Lower leg skin (tissue), 4 donors: ENCODE data around the gene STK24. TPM values are rescaled to one million over a fixed set of nuclear protein-coding genes. Genes with fewer than 3 reads are reported as not detected.
"Not testable (repeated sequence)": the region's sequence is repeated elsewhere in the genome, so short reads cannot be mapped to it uniquely, and the experiment has no call there.

Experiments
- DNase-seq, 2 donors: peaks; one replicate each; pipeline ENCODE4 v3.0.0-alpha.2; 2019; ENCODE audit warnings: low spot score in 2 of 2
- H3K4me3 ChIP-seq: fragments of 200-600 bp; sonication (generic); 2 replicates; pipeline ENCODE4 v1.5.1; 2017; ENCODE audit warnings: mild to moderate bottlenecking, low read depth; ENCODE audit not compliant: poor library complexity, severe bottlenecking
- POLR2A ChIP-seq, 2 donors: fragments of 450-650 bp; IDR thresholded peaks; one replicate each; pipeline ENCODE4 v1.6.1; 2016 to 2017; ENCODE audit warnings: antibody characterized with exemption in 2 of 2, mild to moderate bottlenecking in 1 of 2, moderate library complexity in 1 of 2
- WGBS, 2 donors: methylation state at CpG; one replicate each; pipeline ENCODE4 v1.1.5; 2018; 5-methylcytosine and 5-hydroxymethylcytosine counted together
- intact Hi-C: fragments of 100-400 bp; cut with DNase I; formaldehyde crosslinking; loops from one replicate; pipeline ENCODE4 v1.15.0; 2023; ENCODE audit warnings: low total_unique reads
- total RNA-seq, 4 donors: library from RNA; depleted of rRNA; stranded (reverse); fragments of >200 nt; gene quantifications; one replicate each; pipeline ENCODE4 v1.1.0, GENCODE V29; 2016
- TF ChIP-seq, protein P1 (sequence below), 3 donors: fragments of 450-650 bp; IDR thresholded peaks; one replicate each; pipeline ENCODE4 v1.5.1; 2016; ENCODE audit warnings: antibody characterized with exemption in 3 of 3, mild to moderate bottlenecking in 3 of 3, moderate library complexity in 2 of 3

STK24 gene
- total RNA-seq, 4 donors from 2014 or later = 212 to 281 (median 266) TPM

DNA sequence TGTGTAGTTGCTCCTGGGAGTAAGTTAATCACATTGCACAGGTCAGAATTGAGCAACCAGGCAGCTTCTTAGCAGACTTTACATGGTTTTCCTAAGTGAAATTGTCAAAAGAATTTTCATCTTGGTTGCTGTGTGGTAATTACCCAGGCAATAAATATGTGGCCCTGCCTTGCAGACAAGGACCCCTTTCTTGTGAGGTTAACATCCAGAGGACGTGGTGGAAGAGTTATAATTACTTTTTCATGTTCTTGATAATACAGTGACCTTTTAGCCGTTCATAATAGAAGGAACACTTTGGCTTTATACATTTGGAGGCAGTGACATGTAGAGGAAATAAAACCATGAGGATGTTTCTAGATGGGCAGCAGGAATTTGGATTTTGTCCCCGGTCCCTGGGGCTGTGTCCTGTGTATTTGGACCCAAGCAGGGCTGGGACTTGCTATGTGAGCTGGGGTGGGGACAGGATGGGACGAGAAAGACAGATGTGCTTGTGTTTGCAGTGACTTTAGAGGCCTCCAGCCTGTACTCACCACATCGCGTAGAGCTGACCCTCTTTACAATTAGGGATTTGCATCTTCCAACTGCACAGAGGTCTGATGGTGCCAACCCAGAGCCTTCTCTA lies 156.2 kb downstream of the STK24 start:
- no peak for TF ChIP-seq POLR2A (IDR thresholded peaks at IDR 0.05)
- TF ChIP-seq, protein P1, sequence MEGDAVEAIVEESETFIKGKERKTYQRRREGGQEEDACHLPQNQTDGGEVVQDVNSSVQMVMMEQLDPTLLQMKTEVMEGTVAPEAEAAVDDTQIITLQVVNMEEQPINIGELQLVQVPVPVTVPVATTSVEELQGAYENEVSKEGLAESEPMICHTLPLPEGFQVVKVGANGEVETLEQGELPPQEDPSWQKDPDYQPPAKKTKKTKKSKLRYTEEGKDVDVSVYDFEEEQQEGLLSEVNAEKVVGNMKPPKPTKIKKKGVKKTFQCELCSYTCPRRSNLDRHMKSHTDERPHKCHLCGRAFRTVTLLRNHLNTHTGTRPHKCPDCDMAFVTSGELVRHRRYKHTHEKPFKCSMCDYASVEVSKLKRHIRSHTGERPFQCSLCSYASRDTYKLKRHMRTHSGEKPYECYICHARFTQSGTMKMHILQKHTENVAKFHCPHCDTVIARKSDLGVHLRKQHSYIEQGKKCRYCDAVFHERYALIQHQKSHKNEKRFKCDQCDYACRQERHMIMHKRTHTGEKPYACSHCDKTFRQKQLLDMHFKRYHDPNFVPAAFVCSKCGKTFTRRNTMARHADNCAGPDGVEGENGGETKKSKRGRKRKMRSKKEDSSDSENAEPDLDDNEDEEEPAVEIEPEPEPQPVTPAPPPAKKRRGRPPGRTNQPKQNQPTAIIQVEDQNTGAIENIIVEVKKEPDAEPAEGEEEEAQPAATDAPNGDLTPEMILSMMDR (IDR thresholded peaks at IDR 0.05) = no peak
- 82 to 87% methylated on average over 6 of the region's 6 CpGs for WGBS, 2 donors
- intact Hi-C loops = no loop called here
- peak in 1 of 2 donors; percentile 54 for DNase-seq
- no peak overlapping the region for H3K4me3 ChIP-seq

DNA sequence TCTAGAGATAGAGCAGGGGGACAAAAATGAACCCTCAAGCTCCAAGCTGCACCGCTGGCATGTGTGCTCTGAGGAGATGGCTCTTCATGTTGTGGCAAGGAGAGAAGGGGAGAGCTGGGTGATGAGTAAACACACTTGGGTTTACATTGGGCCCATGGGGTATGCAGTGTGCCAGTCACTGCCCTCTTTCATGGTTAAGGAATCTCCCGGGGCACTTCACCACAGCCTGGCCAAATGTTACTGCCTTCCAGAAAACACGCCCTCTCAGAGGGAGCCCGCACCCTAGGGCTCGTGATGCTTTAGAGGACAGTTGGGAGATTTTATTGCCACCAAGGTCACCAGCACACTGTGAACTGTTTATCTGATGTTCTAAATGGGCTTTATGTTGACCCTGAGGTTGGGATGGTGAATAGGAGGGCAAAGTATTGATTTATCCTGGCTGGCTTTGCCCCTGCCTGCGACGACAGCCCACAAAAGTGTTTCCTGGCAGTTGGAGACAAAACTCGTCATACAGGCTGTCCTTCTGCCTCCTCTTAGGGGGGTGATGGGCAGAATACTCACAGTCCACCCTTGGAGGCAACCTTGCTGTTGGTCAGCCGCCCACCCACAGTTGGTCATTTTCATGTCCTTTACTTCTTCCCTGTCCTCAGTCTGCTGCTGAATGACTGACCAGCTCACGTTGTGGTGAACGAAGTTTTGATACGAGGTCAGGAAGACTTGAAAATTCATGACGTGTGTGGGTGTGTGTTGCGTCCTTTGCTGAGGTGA lies 156.9 kb downstream of the STK24 start:
- peak in 1 of 2 donors; percentile 67 for DNase-seq
- TF ChIP-seq, protein P1 (IDR thresholded peaks at IDR 0.05) = no peak
- H3K4me3 ChIP-seq = no peak overlapping the region
- intact Hi-C loops = no loop called here
- WGBS, 2 donors = 88 to 92% methylated on average over 14 of the region's 14 CpGs

DNA sequence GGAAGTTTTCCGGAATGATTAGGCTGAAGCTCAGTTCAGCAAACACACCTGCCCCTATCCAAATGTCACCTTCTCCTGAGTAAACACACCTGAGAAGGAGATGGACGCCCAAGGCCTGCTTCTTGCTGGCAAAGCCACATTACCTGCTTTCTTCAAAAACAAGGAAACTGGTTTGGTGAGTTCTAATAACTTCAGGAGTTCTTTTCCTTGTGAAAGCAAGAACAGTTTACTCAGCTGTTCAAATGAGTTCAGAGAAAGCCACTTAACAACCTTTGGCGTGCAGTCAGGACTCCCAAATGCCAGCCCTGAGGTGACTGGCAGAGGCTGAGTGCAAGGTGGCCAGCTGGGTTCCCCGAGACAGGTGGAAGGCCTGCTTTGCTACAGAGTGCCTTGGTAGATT lies 160.5 kb downstream of the STK24 start:
- peak; percentile 42 to 85 for DNase-seq
- 58 to 66% methylated on average over 4 of the region's 4 CpGs for WGBS, 2 donors
- H3K4me3 ChIP-seq = no peak overlapping the region
- no peak for TF ChIP-seq POLR2A (IDR thresholded peaks at IDR 0.05)
- TF ChIP-seq, protein P1 (IDR thresholded peaks at IDR 0.05) = no peak
- intact Hi-C loops = no loop called here

DNA sequence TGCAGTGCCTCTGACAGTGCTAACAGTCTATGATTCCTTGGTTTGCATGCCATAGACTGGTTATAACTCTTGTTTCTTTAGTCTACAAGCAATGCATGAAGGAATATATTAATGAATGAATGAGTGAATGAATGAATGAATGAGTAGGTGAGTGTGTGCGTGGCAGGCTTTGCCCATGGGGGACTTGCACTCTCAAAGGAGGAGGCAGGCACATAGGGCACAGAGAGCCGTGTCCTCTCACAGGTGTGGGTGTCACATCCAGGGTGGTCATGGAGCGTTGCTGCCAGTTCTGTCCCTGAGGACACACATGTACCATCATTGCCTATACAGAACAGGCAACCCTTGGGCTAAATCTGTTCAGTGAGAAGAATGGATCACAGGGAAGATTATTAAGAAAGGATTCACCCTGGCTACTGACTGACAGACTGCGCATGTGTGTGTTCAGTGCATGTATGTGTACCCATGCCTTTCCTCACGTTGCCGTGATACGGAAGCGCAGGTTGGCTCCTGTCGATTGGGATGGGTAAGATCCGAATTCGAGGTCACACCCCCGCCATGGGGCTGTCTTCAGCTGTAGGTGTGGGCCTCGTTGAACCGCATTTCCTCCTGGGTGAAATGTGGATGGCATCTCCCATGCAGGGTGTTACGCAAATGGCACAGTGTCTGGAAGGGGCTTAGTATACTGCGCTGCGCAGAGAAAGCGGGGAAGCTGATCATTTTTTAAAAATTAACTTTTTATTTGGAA lies 161.4 kb downstream of the STK24 start:
- no peak for TF ChIP-seq POLR2A (IDR thresholded peaks at IDR 0.05)
- TF ChIP-seq, protein P1 (IDR thresholded peaks at IDR 0.05) = no peak
- no peak overlapping the region for H3K4me3 ChIP-seq
- DNase-seq = peak in 1 of 2 donors; percentile 66
- intact Hi-C loops = no loop called here
- 87 to 90% methylated on average over 18 of the region's 18 CpGs for WGBS, 2 donors

DNA sequence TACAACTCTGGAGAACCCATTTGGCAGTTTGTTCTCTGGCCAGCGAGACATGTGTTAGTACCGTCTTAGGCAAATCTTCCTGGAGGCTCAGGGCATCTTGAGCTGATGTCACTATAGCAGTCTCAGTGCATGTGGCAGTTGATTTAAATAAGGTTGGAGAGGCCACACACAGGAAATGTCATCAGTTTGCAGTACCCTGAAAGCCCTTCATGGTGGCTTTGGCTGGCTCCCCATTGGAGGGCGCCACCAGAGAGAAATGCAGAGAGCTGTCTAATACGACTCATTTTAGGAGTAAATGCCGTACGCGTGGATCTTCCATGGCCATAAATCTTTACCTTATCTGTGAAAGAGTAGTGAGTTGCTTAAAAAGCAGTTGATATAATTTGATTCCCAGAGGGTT lies 163.1 kb downstream of the STK24 start:
- intact Hi-C loops = no loop called here
- WGBS, 2 donors = 95 to 96% methylated on average over 7 of the region's 7 CpGs
- no peak for TF ChIP-seq POLR2A (IDR thresholded peaks at IDR 0.05)
- TF ChIP-seq, protein P1 (IDR thresholded peaks at IDR 0.05) = no peak
- peak in 1 of 2 donors; percentile 29 for DNase-seq
- H3K4me3 ChIP-seq = no peak overlapping the region

DNA sequence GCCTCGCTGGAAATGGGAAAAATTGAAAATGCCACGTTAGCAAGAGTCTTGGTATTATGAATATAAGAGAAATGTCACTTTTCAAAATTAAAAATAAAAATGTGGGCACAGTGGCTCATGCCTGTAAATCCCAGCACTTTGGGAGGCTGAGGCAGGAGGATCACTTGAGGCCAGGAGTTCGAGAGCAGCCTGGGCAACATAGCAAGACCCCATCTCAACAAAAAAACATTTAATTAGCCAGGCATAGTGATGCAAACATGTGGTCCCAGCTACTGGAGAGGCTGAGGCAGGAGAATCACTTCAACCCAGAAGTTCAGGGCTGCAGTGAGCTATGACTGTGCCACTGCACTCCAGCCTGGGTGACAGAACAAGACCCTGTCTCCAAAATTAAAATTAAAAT lies 163.6 kb downstream of the STK24 start:
- DNase-seq, intact Hi-C loops, H3K4me3 ChIP-seq: not testable (repeated sequence)
- WGBS, 2 donors = 93 to 96% methylated on average over 3 of the region's 3 CpGs
